GM23248 (cell line): ENCODE measurements around the gene HRCT1. TPM values are rescaled to one million over a fixed set of nuclear protein-coding genes. Genes with fewer than 3 reads are reported as not detected.
A peak's percentile ranks its signal among the peaks of the same experiment; 100 is the strongest.

Experiments used
- DNase-seq: peaks from one replicate; pipeline ENCODE4 v3.0.0-alpha.2; 2015
- H2AFZ ChIP-seq: fragments of 200-600 bp; sonication (generic); 2 replicates; pipeline ENCODE4 v1.6.1; 2016; ENCODE audit warnings: antibody characterized with exemption
- H3F3A ChIP-seq: fragments of 200-600 bp; sonication (generic); 2 replicates; pipeline ENCODE4 v1.6.1; 2016; ENCODE audit warnings: mild to moderate bottlenecking, antibody characterized with exemption, mixed run types; ENCODE audit not compliant: insufficient read depth
- H3K27ac ChIP-seq: fragments of 200-600 bp; sonication (generic); 2 replicates; pipeline ENCODE4 v1.5.1; 2016; ENCODE audit warnings: mild to moderate bottlenecking
- H3K27me3 ChIP-seq: fragments of 200-600 bp; sonication (generic); replicated peaks from 2 replicates; pipeline ENCODE4 v1.6.1; 2016; ENCODE audit warnings: mild to moderate bottlenecking; ENCODE audit not compliant: insufficient read depth
- H3K36me3 ChIP-seq: fragments of 200-600 bp; sonication (generic); 2 replicates; pipeline ENCODE4 v1.6.1; 2016; ENCODE audit warnings: low read depth, mild to moderate bottlenecking
- H3K4me1 ChIP-seq: fragments of 200-600 bp; sonication (generic); 2 replicates; pipeline ENCODE4 v1.6.1; 2016; ENCODE audit warnings: mild to moderate bottlenecking; ENCODE audit not compliant: insufficient read depth
- H3K4me2 ChIP-seq: fragments of 200-600 bp; sonication (generic); one replicate; pipeline ENCODE4 v1.6.1; 2016; ENCODE audit warnings: mild to moderate bottlenecking; ENCODE audit not compliant: unreplicated experiment
- H3K4me3 ChIP-seq: fragments of 200-600 bp; sonication (generic); 2 replicates; pipeline ENCODE4 v1.5.1; 2016; ENCODE audit warnings: mild to moderate bottlenecking
- H3K79me2 ChIP-seq: fragments of 200-600 bp; sonication (generic); 2 replicates; pipeline ENCODE4 v1.6.1; 2016; ENCODE audit warnings: mild to moderate bottlenecking; ENCODE audit not compliant: insufficient read depth
- H3K9ac ChIP-seq: fragments of 200-600 bp; sonication (generic); 2 replicates; pipeline ENCODE4 v1.6.1; 2016; ENCODE audit warnings: mild to moderate bottlenecking
- H3K9me2 ChIP-seq: fragments of 200-600 bp; sonication (generic); 2 replicates; pipeline ENCODE4 v1.6.1; 2016; ENCODE audit warnings: mixed run types, mild to moderate bottlenecking, moderate library complexity; ENCODE audit not compliant: insufficient read depth
- H3K9me3 ChIP-seq: fragments of 200-600 bp; sonication (generic); one replicate; pipeline ENCODE4 v1.6.1; 2017; ENCODE audit warnings: low read depth
- H4K20me1 ChIP-seq: fragments of 200-600 bp; sonication (generic); 2 replicates; pipeline ENCODE4 v1.6.0; 2016; ENCODE audit not compliant: insufficient read depth
- EZH2 ChIP-seq: fragments of 200-600 bp; sonication (generic); IDR thresholded peaks from 2 replicates; pipeline ENCODE4 v1.6.1; 2018; ENCODE audit warnings: antibody characterized with exemption, mild to moderate bottlenecking; ENCODE audit not compliant: insufficient read depth, poor library complexity, severe bottlenecking
- EZH2phosphoT487 ChIP-seq: fragments of 200-600 bp; sonication (generic); IDR thresholded peaks from 2 replicates; pipeline ENCODE4 v1.6.1; 2018; ENCODE audit warnings: antibody characterized with exemption, moderate library complexity, mild to moderate bottlenecking, low read depth; ENCODE audit not compliant: insufficient read depth
- WGBS, 2 experiments: methylation state at CpG; one replicate each; pipeline ENCODE4 v1.1.6; 2015 to 2017; ENCODE audit warnings: low lambda C conversion rate in 2 of 2, low coverage in 1 of 2; ENCODE audit errors: missing lambda C conversion rate in 2 of 2; 5-methylcytosine and 5-hydroxymethylcytosine counted together
- in situ Hi-C: fragments of 300-500 bp; cut with MboI; formaldehyde crosslinking; loops from 2 replicates; pipeline ENCODE4 v1.15.0; 2020
- polyA plus RNA-seq: library from polyadenylated mRNA; unstranded; fragments of >200 nt; fragmentation: Nextera tagmentation; extraction: Ambion mirVana; gene quantifications from 2 replicates; pipeline ENCODE4 v1.2.1, GENCODE V29; 2016
- total RNA-seq: library from RNA; depleted of rRNA; stranded (reverse); fragments of >200 nt; shearing (Covaris generic); gene quantifications from 2 replicates; pipeline ENCODE4 v1.2.3, GENCODE V29; 2014; rRNA removed

Gene HRCT1
- total RNA-seq (0.76 and 1.2 TPM in 2 replicates), polyA plus RNA-seq (3.4 and 3.6 TPM in 2 replicates)

GRCh38 chr9:35905912-35906679 is at the start of gene HRCT1:
HRCT1 (plus strand) TSS chr9:35906202; CDS start chr9:35906288, 86 bp downstream.
- WGBS, 2 experiments, result 9 to 17% methylated on average over 20 to 30 of the region's 30 CpGs
- Histone ChIP-seq H3K27ac (peak within 1 kb of the TSS; percentile 97), H2AFZ (peak within 1 kb of the TSS; percentile 83), H3K27me3 (no peaks in the 10 kb centered on the region), H4K20me1 (no peaks in the 10 kb centered on the region), H3K36me3 (no peaks in the 10 kb centered on the region), H3K4me3 (peak within 1 kb of the TSS; percentile 56), H3K4me2 (peak within 1 kb of the TSS; percentile 74), H3F3A (peaks cover 43% of the 10 kb centered on the region), H3K9me3 (no peaks in the 10 kb centered on the region), H3K79me2 (no peaks in the 10 kb centered on the region), H3K9me2 (no peaks in the 10 kb centered on the region), H3K9ac (peak within 1 kb of the TSS; percentile 84), H3K4me1 (peaks cover 51% of the 10 kb centered on the region)
- in situ Hi-C loops, result no loop called here
- TF ChIP-seq EZH2phosphoT487 (no peak), EZH2 (no peak)
- peak; percentile 97 for DNase-seq

- Histone ChIP-seq H4K20me1 (no peaks in the 10 kb centered on the region), H3K9ac (no peak overlapping the region), H3K4me1 (no peaks in the 10 kb centered on the region), H2AFZ (no peak overlapping the region), H3K4me3 (no peak overlapping the region), H3K9me3 (no peaks in the 10 kb centered on the region), H3K9me2 (no peaks in the 10 kb centered on the region), H3K4me2 (no peak overlapping the region), H3K79me2 (no peaks in the 10 kb centered on the region), H3F3A (no peaks in the 10 kb centered on the region), H3K27ac (no peak overlapping the region), H3K36me3 (no peaks in the 10 kb centered on the region), H3K27me3 (peaks cover under 1% of the 10 kb centered on the region; the same call in 1 of the 2 replicates)
- DNase-seq, result no peak
- in situ Hi-C loops, result no loop called here
- 67 to 69% methylated on average over 3 of the region's 3 CpGs for WGBS, 2 experiments
- TF ChIP-seq EZH2 (no peak), EZH2phosphoT487 (no peak)
Measured at GRCh38 chr9:35856206-35856605, 49.8 kb upstream of the HRCT1 start.

GRCh38 chr9:35856882-35857281 is 49.1 kb upstream of the HRCT1 start:
- in situ Hi-C loops, result no loop called here
- no peaks in the 10 kb centered on the region for H3F3A ChIP-seq
- TF ChIP-seq EZH2, result no peak
- TF ChIP-seq EZH2phosphoT487, result no peak
- H3K9me3 ChIP-seq, result no peaks in the 10 kb centered on the region
- no peaks in the 10 kb centered on the region for H3K4me1 ChIP-seq
- H3K27ac ChIP-seq, result no peak overlapping the region
- H3K79me2 ChIP-seq, result no peaks in the 10 kb centered on the region
- H3K4me2 ChIP-seq, result no peak overlapping the region
- 70 to 73% methylated on average over 5 of the region's 5 CpGs for WGBS, 2 experiments
- no peak overlapping the region for H3K9ac ChIP-seq
- H2AFZ ChIP-seq, result no peak overlapping the region
- H3K4me3 ChIP-seq, result no peak overlapping the region
- no peaks in the 10 kb centered on the region for H3K36me3 ChIP-seq
- H3K27me3 ChIP-seq, result peaks cover 7% of the 10 kb centered on the region; the same call in 1 of the 2 replicates
- H4K20me1 ChIP-seq, result no peaks in the 10 kb centered on the region
- no peak for DNase-seq
- no peaks in the 10 kb centered on the region for H3K9me2 ChIP-seq

- no peaks in the 10 kb centered on the region for H4K20me1 ChIP-seq
- in situ Hi-C loops, result no loop called here
- peaks cover 15% of the 10 kb centered on the region for H3K27me3 ChIP-seq
- H3K4me1 ChIP-seq, result no peaks in the 10 kb centered on the region
- no peaks in the 10 kb centered on the region for H3K36me3 ChIP-seq
- no peak for DNase-seq
- H3K9me3 ChIP-seq, result no peaks in the 10 kb centered on the region
- no peaks in the 10 kb centered on the region for H3K79me2 ChIP-seq
- no peaks in the 10 kb centered on the region for H3F3A ChIP-seq
- no peak for TF ChIP-seq EZH2
- no peak for TF ChIP-seq EZH2phosphoT487
- 45 to 52% methylated on average over 5 of the region's 5 CpGs for WGBS, 2 experiments
- no peak overlapping the region for H3K9ac ChIP-seq
- no peaks in the 10 kb centered on the region for H3K9me2 ChIP-seq
- H3K4me3 ChIP-seq, result no peak overlapping the region
- no peak overlapping the region for H3K27ac ChIP-seq
- H2AFZ ChIP-seq, result no peak overlapping the region
- H3K4me2 ChIP-seq, result no peak overlapping the region
Measured at GRCh38 chr9:35858458-35858857, 47.5 kb upstream of the HRCT1 start.
